ENCODE measurements around the gene TUBGCP6. TPM values are rescaled to one million over a fixed set of nuclear protein-coding genes. Genes with fewer than 3 reads are reported as not detected.

Gene TUBGCP6
- total and polyA plus RNA-seq, 10 of the 15 experiments (the other 5 are each of a cell fraction or from before 2014, with no cell fraction given), result 0.74 to 41.4 (median 19.4) TPM

- no peak overlapping the region for H2AFZ ChIP-seq (ENCODE audit: control insufficient read depth, low read depth, low read length)
- ChIA-PET RAD21 (ENCODE audit: unreplicated experiment) (no interaction called here), POLR2A (no interaction called here), CTCF (interaction anchor here (1.0 kb wide), 1 partner anchor 23 kb away, joined by 3 read pairs; no protein-coding TSS in a partner anchor), SMC1A (ENCODE audit: uncharacterized antibody, unreplicated experiment) (no interaction called here)
- H3K4me3 ChIP-seq, result no peak overlapping the region
- no TSS peak for BruUV-seq (replicated peaks)
- H3K36me3 ChIP-seq (ENCODE audit: control insufficient read depth in 2 of 2, insufficient read depth in 2 of 2, low read length in 1 of 2), result no peaks in the 10 kb centered on the region
- FAIRE-seq, result no peak
- in situ Hi-C loops (cut with MboI) (no loop called here), intact Hi-C loops (cut with micrococcal nuclease; ENCODE audit: unreplicated experiment) (no loop called here)
- no peaks in the 10 kb centered on the region for H3K79me2 ChIP-seq (ENCODE audit: control insufficient read depth, insufficient read depth, low read length)
- no peak for TF ChIP-seq POLR2A (IDR thresholded peaks at IDR 0.05; ENCODE audit: low read depth, low read length)
- TF ChIP-seq STAT3 (IDR thresholded peaks at IDR 0.05; ENCODE audit: low read depth, low read length), result no peak
- TF ChIP-seq BACH1 (IDR thresholded peaks at IDR 0.05; ENCODE audit: borderline replicate concordance), result no peak
- TF ChIP-seq STAT1 (conservative IDR thresholded peaks at IDR 0.05), result no peak
- no peak for TF ChIP-seq SIX5 (IDR thresholded peaks at IDR 0.05; ENCODE audit: low read depth, low read length, severe bottlenecking)
- no peak for TF ChIP-seq SUZ12 (IDR thresholded peaks at IDR 0.05; ENCODE audit: unreplicated experiment)
- no peak for TF ChIP-seq ZBED1 (IDR thresholded peaks at IDR 0.05; ENCODE audit: borderline replicate concordance)
- TF ChIP-seq ATF7 (IDR thresholded peaks at IDR 0.05; ENCODE audit: low read depth), result no peak
- no peak for TF ChIP-seq GATAD2B (conservative IDR thresholded peaks at IDR 0.05; ENCODE audit: low read depth)
- TF ChIP-seq DPF2 (IDR thresholded peaks at IDR 0.05), result no peak
- no peak for TF ChIP-seq ZNF274 (IDR thresholded peaks at IDR 0.05; ENCODE audit: insufficient read depth, insufficient read length)
- no peak for TF ChIP-seq EZH2 (IDR thresholded peaks at IDR 0.05; ENCODE audit: borderline replicate concordance, control insufficient read depth, low read depth, low read length)
- no peak for TF ChIP-seq POU2F2 (IDR thresholded peaks at IDR 0.05; ENCODE audit: borderline replicate concordance, low read depth, low read length)
- TF ChIP-seq ZZZ3 (IDR thresholded peaks at IDR 0.05; ENCODE audit: control insufficient read depth, insufficient read length, low read depth), result no peak
- no peak overlapping the region for H3K4me2 ChIP-seq (ENCODE audit: control insufficient read depth, insufficient read depth)
- no peaks in the 10 kb centered on the region for H4K20me1 ChIP-seq (ENCODE audit: control insufficient read depth, insufficient read depth)
- DNase-seq (ENCODE audit: low read depth, low spot score), result no peak
- H3K4me1 ChIP-seq (ENCODE audit: control insufficient read depth, insufficient read depth, low read length), result peaks cover 6% of the 10 kb centered on the region
- no peak overlapping the region for H3K27ac ChIP-seq (ENCODE audit: control insufficient read depth, insufficient read depth)
- no peak overlapping the region for H3K9ac ChIP-seq (ENCODE audit: control insufficient read depth, insufficient read depth, low read length)
- no peak for ATAC-seq
- peaks cover under 1 to 2% of the 10 kb centered on the region in 2 experiments; a peak in 3 of 4 replicates for H3K27me3 ChIP-seq (replicated peaks in 1 of 2; ENCODE audit: control insufficient read depth in 2 of 2, insufficient read depth in 2 of 2, low read length in 1 of 2)
- 82% methylated on average over 6 of the region's 6 CpGs for WGBS (ENCODE audit: insufficient coverage, insufficient replicate concordance, low lambda C conversion rate, missing lambda C conversion rate)
- H3K9me3 ChIP-seq (replicated peaks; ENCODE audit: control insufficient read depth, insufficient read depth, low read length), result no peaks in the 10 kb centered on the region
Measured at GRCh38 chr22:50173983-50174355, 70.9 kb downstream of the TUBGCP6 start.
